ENCODE results near the gene ARHGAP35.
"Not testable (repeated sequence)": the region's sequence is repeated elsewhere in the genome, so short reads cannot be mapped to it uniquely, and the experiment has no call there.

ARHGAP35 gene

GRCh38 chr19:46860846-46861690 lies at the start of gene ARHGAP35:
Gene ARHGAP35 (plus strand): TSS chr19:46860997. CDS start chr19:46918676, 57,679 bp downstream.
- peak; percentile 94 for DNase-seq

- DNase-seq, result no peak
Observed at GRCh38 chr19:46812977-46813838, 47.6 kb upstream of the ARHGAP35 start.

- DNase-seq, result peak; percentile 51
Observed at GRCh38 chr19:46813839-46814358, 46.9 kb upstream of the ARHGAP35 start.

GRCh38 chr19:46815833-46816627 lies 44.8 kb upstream of the ARHGAP35 start:
- no peak for DNase-seq

GRCh38 chr19:46818812-46819211 lies 42.0 kb upstream of the ARHGAP35 start:
- no peak for DNase-seq

- peak; percentile 61 for DNase-seq
Observed at GRCh38 chr19:46821512-46822409, 39.0 kb upstream of the ARHGAP35 start.

GRCh38 chr19:46822410-46822787 lies 38.4 kb upstream of the ARHGAP35 start:
- not testable (repeated sequence) for DNase-seq

GRCh38 chr19:46823049-46823448 lies 37.7 kb upstream of the ARHGAP35 start:
- DNase-seq, result no peak

GRCh38 chr19:46824890-46825730 lies 35.7 kb upstream of the ARHGAP35 start:
- no peak for DNase-seq

GRCh38 chr19:46825731-46826055 lies 35.1 kb upstream of the ARHGAP35 start:
- no peak for DNase-seq

GRCh38 chr19:46828484-46828883 lies 32.3 kb upstream of the ARHGAP35 start:
- DNase-seq, result no peak

GRCh38 chr19:46830864-46831263 lies 29.9 kb upstream of the ARHGAP35 start:
- no peak for DNase-seq

GRCh38 chr19:46834121-46834520 lies 26.7 kb upstream of the ARHGAP35 start:
- DNase-seq, result no peak

- DNase-seq, result no peak
Observed at GRCh38 chr19:46834984-46835383, 25.8 kb upstream of the ARHGAP35 start.

GRCh38 chr19:46838160-46838559 lies 22.6 kb upstream of the ARHGAP35 start:
- no peak for DNase-seq

- no peak for DNase-seq
Observed at GRCh38 chr19:46839752-46840497, 20.9 kb upstream of the ARHGAP35 start.

- DNase-seq, result peak; percentile 64
Observed at GRCh38 chr19:46840498-46840942, 20.3 kb upstream of the ARHGAP35 start.

GRCh38 chr19:46841458-46842083 lies 19.2 kb upstream of the ARHGAP35 start:
- no peak for DNase-seq

GRCh38 chr19:46842791-46843190 lies 18.0 kb upstream of the ARHGAP35 start:
- DNase-seq, result no peak
